Stomach (tissue), 4 donors: ENCODE measurements around the gene MS4A4E.

Source experiments
- CTCF ChIP-seq, 7 experiments: fragments of 450-650 bp in 4 of 7; fragments of 200-600 bp in 3 of 7; sonication (generic) in 3 of 7; IDR thresholded peaks; one replicate each; pipeline ENCODE4 v1.5.1; 2016 to 2019; ENCODE audit warnings: antibody characterized with exemption in 7 of 7, control low read depth in 2 of 7, mild to moderate bottlenecking in 1 of 7
- POLR2AphosphoS5 ChIP-seq, 3 donors: sonication (generic); formaldehyde crosslinking; IDR thresholded peaks; one replicate each; pipeline ENCODE4 v1.6.1; 2016; ENCODE audit warnings: antibody characterized with exemption in 3 of 3

- TF ChIP-seq POLR2AphosphoS5 (IDR thresholded peaks at IDR 0.05) (no peak), CTCF (IDR thresholded peaks at IDR 0.05) (no peak)
Observed at GRCh38 chr11:60182541-60183330, 60.2 kb downstream of the MS4A4E start, which contains the start of gene MS4A6A.
